CMK (cell line): ENCODE results near the gene RNASEH2A.
A peak's percentile ranks its signal among the peaks of the same experiment; 100 is the strongest.

ENCODE experiments used
- DNase-seq: peaks from one replicate; pipeline ENCODE4 v3.0.0-alpha.2; 2010; ENCODE audit warnings: low read depth

The RNASEH2A gene

GRCh38 chr19:12806242-12807081 lies at the start of gene RNASEH2A:
Gene RNASEH2A (plus strand): TSS chr19:12806584. CDS start chr19:12806674, 90 bp downstream.
- no peak for DNase-seq

DNA sequence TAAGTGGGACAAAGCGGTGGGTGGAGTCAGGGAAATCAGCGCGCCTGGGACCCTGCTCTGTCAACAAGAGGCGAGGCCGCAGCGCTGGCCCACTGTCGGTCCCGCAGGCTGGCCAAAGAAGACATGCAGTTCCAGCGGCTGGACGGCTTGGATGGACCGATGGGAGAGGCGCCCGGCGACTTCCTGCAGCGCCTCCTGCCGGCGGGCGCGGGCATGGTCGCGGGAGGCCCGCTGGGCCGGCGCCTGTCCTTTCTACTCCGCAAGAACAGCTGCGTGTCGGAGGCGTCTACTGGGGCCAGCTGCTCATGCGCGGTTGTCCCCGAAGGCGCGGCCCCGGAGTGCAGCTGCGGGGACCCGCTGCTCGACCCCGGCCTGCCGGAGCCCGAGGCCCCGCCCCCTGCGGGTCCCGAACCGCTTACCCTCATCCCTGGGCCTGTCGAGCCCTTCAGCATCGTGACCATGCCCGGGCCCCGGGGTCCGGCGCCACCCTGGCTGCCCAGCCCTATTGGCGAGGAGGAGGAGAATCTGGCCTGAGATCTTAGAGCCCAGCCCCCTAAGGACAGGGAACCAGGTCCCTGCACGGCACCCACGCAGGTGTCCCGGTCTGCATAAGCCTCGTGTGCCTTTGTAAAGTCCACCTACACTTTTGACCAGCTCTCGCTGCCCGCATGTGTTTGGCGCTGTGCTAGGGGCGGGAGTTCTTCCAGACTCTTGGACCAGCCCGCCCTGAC lies 48.7 kb upstream of the RNASEH2A start:
- DNase-seq, result no peak

DNA sequence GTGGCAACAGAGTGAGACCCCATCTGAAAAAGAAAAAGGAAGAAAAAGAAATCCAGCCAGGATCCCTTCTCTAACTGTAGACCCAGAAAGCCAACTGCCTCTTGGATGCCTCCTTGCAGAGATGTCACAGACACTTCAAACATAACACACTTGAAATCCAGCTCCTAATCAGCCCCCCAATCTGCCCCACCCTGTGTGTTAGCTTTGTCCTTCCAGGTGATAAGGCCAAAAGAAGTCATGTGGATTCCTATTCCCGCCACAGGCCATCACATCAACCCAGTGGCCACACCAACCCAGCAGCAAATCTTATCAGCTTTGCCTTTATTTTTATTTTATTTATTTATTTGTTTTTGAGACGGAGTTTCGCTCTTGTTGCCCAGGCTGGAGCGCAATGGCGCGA lies 46.7 kb upstream of the RNASEH2A start:
- no peak for DNase-seq

GRCh38 chr19:12763100-12763499 lies 43.3 kb upstream of the RNASEH2A start:
- no peak for DNase-seq

GRCh38 chr19:12764698-12765097 lies 41.7 kb upstream of the RNASEH2A start:
- no peak for DNase-seq

GRCh38 chr19:12766051-12766521 lies 40.3 kb upstream of the RNASEH2A start:
- DNase-seq, result no peak

GRCh38 chr19:12767150-12767549 lies 39.2 kb upstream of the RNASEH2A start:
- no peak for DNase-seq

DNA sequence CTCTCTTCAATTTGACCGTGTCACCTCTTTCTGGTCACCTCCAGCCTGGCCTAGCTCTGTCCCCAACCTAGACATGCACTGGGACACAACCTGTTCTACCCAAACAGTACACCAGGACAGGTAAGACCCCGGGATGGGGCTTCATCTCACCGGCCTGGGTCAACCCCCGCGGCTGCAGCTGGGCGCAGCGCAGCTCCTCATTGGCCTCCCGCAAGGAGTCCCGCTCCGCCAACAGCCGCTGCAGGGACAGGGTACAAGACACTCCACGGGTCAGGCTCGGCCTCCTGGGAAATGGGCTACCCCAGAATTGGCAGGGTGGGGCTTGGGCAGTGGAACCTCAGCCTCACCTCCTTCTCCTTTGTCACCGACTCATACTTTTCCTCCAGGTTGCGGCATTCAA lies 38.7 kb upstream of the RNASEH2A start:
- no peak for DNase-seq

GRCh38 chr19:12769689-12770088 lies 36.7 kb upstream of the RNASEH2A start:
- no peak for DNase-seq

GRCh38 chr19:12770922-12771321 lies 35.5 kb upstream of the RNASEH2A start:
- no peak for DNase-seq

GRCh38 chr19:12772323-12772722 lies 34.1 kb upstream of the RNASEH2A start:
- DNase-seq, result no peak

- no peak for DNase-seq
Observed at GRCh38 chr19:12773571-12773970, 32.8 kb upstream of the RNASEH2A start.

- no peak for DNase-seq
Observed at GRCh38 chr19:12774588-12775555, 31.5 kb upstream of the RNASEH2A start, which contains the start of gene HOOK2. Gene HOOK2 (minus strand): TSS chr19:12775552. CDS start chr19:12775449, 103 bp downstream.

DNA sequence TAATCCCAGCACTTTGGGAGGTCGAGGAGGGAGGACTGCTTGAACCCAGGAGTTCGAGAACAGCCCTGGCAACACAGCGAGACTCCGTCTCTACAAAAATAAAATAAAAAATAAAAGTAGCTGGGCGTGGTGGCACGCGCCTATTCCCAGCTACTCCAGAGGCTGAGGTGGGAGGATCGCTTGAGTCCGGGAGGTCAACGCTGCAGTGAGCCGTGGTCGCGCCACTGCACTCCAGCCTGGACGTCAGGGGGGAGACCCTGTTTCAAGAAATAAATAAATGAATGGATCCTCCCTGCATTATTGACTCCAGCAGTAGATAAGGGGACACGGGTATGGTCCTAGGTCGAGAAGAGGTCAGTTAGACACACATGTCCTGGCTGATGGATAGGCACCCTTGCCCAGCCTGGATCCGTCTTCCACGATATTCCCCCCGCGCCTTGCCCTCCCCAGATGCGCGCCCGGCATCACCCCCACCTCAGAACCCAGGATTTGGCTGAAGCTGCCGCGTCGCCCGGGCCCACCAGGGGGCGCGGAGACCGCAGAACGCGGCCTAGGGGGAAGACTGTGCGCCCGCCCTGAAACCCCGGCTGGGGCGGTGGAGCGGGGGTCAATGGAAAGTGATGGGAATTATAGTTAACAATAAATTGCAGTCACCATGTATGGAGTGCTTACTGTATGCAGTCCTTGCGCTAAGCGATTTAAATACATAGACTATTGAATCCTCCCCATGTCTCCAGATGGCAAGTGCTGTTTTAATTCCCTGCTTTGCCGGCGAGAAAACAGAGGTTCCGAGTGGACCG lies 29.0 kb upstream of the RNASEH2A start:
- DNase-seq, result no peak

DNA sequence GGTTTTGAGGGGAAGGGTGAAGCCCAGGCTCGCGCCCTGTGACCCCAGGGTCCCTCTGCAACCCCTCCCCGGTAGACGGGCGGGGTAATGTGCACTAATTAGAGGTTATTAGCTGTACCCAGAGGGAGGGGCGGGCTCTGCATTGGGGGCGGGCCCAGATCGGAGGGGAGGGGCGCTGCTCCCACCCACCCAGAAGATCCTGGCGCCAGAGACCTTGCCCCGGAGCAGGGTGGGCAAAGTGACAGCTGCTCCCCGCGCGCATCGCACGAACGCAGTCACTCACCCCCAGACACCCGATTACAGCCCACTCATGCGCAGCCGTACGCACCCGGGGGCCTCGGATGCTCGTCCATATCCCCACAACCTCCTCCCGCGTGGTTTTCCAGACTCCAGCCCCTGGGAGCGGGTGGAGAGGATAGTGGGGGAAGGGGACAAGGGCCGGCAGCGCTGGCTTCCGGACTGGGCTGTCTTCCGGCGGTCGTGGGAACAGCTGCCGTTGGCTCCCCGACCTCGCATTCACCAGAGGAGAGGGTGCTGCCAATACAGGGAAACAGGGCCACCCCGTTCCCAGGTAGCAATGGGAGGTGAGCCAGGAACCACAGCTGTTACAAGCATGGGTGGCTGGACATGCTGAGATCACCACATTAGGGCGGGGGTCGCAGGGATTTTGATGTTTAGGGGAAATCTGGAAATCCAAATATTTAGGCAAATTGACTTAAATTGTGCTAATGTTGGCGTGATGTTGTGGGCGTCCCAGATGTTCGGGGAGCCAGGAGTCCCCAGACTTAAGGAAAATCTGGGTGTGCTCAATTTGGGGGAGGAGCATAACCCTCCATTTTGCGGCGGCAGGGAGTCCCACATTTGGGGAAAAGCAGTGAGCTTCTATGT lies 28.1 kb upstream of the RNASEH2A start:
- no peak for DNase-seq

GRCh38 chr19:12778905-12779161 lies 27.6 kb upstream of the RNASEH2A start:
- DNase-seq, result no peak

GRCh38 chr19:12779162-12779993 lies 27.0 kb upstream of the RNASEH2A start:
- no peak for DNase-seq

DNA sequence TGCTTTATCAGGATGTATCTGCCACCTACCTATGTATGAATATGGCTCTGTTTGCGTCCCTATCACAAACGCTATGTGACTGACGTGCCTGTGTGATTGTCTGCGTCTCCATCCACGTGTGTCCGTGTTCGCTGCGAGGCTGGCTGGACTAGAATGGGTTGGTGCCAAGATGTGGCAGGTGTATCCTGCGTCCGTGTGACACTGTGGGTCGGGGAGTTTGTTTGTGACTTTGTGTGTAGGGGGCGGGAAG lies 24.3 kb upstream of the RNASEH2A start:
- DNase-seq, result no peak

DNA sequence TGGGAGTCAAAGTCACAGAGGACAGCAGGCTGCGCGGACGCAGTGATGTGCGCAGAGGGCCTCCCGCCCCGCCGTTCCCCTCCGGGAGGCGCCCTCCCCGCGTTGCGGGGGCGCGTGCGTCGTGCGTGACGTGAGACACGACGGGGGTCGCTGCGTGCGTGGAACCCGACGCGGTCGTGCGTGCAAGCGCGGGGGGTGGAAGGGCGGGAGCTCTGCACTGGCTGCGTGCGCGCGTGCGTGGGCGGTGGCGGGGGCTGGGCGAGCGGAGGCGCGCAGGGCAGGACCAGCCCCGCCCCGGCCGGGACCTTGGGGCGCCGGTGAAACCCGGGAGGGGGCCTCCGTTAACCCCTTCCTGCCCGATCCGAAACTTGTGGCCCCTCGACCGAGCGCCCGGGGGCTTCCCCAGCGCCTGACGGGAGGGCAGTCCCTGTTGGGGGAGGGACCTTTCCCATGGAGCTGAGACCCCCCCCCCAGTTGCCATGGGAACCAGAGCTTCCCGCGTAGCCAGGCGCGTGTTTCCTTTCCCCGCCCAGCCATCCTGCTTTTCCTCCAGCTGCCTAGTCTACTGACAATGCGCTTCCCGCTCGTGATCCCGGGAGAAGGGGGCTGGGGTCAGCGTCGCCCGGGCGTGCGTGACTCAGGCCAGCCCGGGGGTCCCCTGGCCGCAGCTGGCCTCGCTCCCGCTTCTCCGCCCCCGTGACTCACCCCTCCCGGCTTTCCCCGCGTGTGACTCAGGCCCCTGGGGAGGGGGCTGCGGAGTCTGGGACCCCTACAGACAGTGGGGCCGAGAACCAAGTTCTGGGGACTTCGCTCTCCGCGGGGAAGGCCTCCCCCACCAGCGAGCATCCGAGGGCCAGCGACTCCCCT lies 23.7 kb upstream of the RNASEH2A start:
- peak; percentile 84 for DNase-seq
